ENCODE data around the gene TOPAZ1. TPM values are rescaled to one million over a fixed set of nuclear protein-coding genes. Genes with fewer than 3 reads are reported as not detected.
A peak's percentile ranks its signal among the peaks of the same experiment; 100 is the strongest.

TOPAZ1 gene
- polyA plus RNA-seq, 2 of the 4 experiments (the other 2 are of a cell fraction) = not detected

GRCh38 chr3:44301746-44302145, 60.1 kb downstream of the TOPAZ1 start (continued):
- TF ChIP-seq REST (IDR thresholded peaks at IDR 0.05) (no peak), ZFP36 (IDR thresholded peaks at IDR 0.05; ENCODE audit: borderline replicate concordance, partially characterized antibody) (no peak), CHD2 (IDR thresholded peaks at IDR 0.05; ENCODE audit: low read length, partially characterized antibody) (no peak), POLR2A (IDR thresholded peaks at IDR 0.05; ENCODE audit: low read length) (no peak)

- ATAC-seq (no peak), FAIRE-seq (no peak), DNase-seq (ENCODE audit: low read depth in 1 of 2, low spot score in 1 of 2) (no peak)
- no peak overlapping the region for H3K4me2 ChIP-seq
- no peaks in the 10 kb centered on the region for H3K4me1 ChIP-seq
- ChIA-PET POLR2A (no interaction called here), CTCF (no interaction called here)
- H3K4me3 ChIP-seq = no peak overlapping the region
- TF ChIP-seq SMC3 (IDR thresholded peaks at IDR 0.05) (no peak), MAFK (IDR thresholded peaks at IDR 0.05; ENCODE audit: partially characterized antibody) (no peak), KDM1A (IDR thresholded peaks at IDR 0.05; ENCODE audit: low read depth) (no peak), RFX5 (IDR thresholded peaks at IDR 0.05) (no peak), CTCF (IDR thresholded peaks at IDR 0.05) (no peak), KDM5A (IDR thresholded peaks at IDR 0.05) (no peak), BCL3 (IDR thresholded peaks at IDR 0.05) (no peak)
- H3K9me3 ChIP-seq = no peaks in the 10 kb centered on the region
- H3K27ac ChIP-seq = no peak overlapping the region
These were observed 67.8 kb downstream of the TOPAZ1 start for GRCh38 chr3:44309500-44309899.

GRCh38 chr3:44318891-44319311, 77.2 kb downstream of the TOPAZ1 start:
- 53% methylated on average over 7 of the region's 8 CpGs for WGBS (ENCODE audit: missing lambda C conversion rate)
- no peak for DNase-seq (ENCODE audit: low read depth in 1 of 2, low spot score in 1 of 2)
- no peak for ATAC-seq
- no peak for FAIRE-seq
- POLR2A ChIA-PET = no interaction called here
- CTCF ChIA-PET = no interaction called here
- TF ChIP-seq HES2 (IDR thresholded peaks at IDR 0.05) (no peak), RAD21 (conservative IDR thresholded peaks at IDR 0.05 in 1 of 2, IDR thresholded peaks at IDR 0.05 in 1 of 2) (peak in 1 of 2 experiments; percentile 16; a peak in 1 of 5 replicates)
- no peak overlapping the region for H3K4me2 ChIP-seq
- 0 out of 3 replicates have a peak, but pooled peaks cover 2% of the 10 kb centered on the region for H3K9me3 ChIP-seq
- H3K27ac ChIP-seq = no peak overlapping the region
- no peak overlapping the region for H3K4me3 ChIP-seq
- H3K4me1 ChIP-seq = no peaks in the 10 kb centered on the region

- no peak for ATAC-seq
- H3K4me2 ChIP-seq = no peak overlapping the region
- H3K4me1 ChIP-seq = no peaks in the 10 kb centered on the region
- ChIA-PET CTCF (no interaction called here), POLR2A (no interaction called here)
- WGBS (ENCODE audit: missing lambda C conversion rate) = 9% methylated on average over 3 of the region's 3 CpGs
- H3K27ac ChIP-seq = no peak overlapping the region
- H3K4me3 ChIP-seq = no peak overlapping the region
- H3K9me3 ChIP-seq = 0 out of 3 replicates have a peak, but pooled peaks cover 2% of the 10 kb centered on the region
- DNase-seq (ENCODE audit: low read depth in 1 of 2, low spot score in 1 of 2) = no peak
- no peak for FAIRE-seq
- no peak for TF ChIP-seq TFCP2L1 (CRISPR knock-in tag; IDR thresholded peaks at IDR 0.05)
- no peak for TF ChIP-seq ZNF302 (CRISPR knock-in tag; IDR thresholded peaks at IDR 0.05)
- no peak for TF ChIP-seq USF2 (IDR thresholded peaks at IDR 0.05)
- TF ChIP-seq RNF2 (IDR thresholded peaks at IDR 0.05; ENCODE audit: borderline replicate concordance, low read depth) = no peak
- TF ChIP-seq POLR2AphosphoS2 (conservative IDR thresholded peaks at IDR 0.05; ENCODE audit: low read length) = no peak
- no peak for TF ChIP-seq ESRRA (IDR thresholded peaks at IDR 0.05; ENCODE audit: borderline replicate concordance, low read length)
- no peak for TF ChIP-seq GATA3 (IDR thresholded peaks at IDR 0.05; ENCODE audit: borderline replicate concordance)
- no peak for TF ChIP-seq KDM5A (IDR thresholded peaks at IDR 0.05)
- no peak for TF ChIP-seq HOXB13 (CRISPR knock-in tag; IDR thresholded peaks at IDR 0.05; ENCODE audit: low read depth)
- no peak for TF ChIP-seq BHLHE40 (IDR thresholded peaks at IDR 0.05; ENCODE audit: low read depth, low read length)
- TF ChIP-seq CHD2 (IDR thresholded peaks at IDR 0.05; ENCODE audit: low read length, partially characterized antibody) = no peak
- no peak for TF ChIP-seq MAX (IDR thresholded peaks at IDR 0.05)
These were observed 79.6 kb downstream of the TOPAZ1 start for GRCh38 chr3:44321335-44321734.

All from A549 (cell line).